GM12875 (cell line): ENCODE data around the gene SDK1.

Experiments
- H3K4me3 ChIP-seq: one replicate; pipeline ENCODE4 v1.5.1; 2011; ENCODE audit warnings: low read depth, low read length, control low read depth
- CTCF ChIP-seq: IDR thresholded peaks from 2 replicates; pipeline ENCODE4 v1.5.1; 2011; ENCODE audit warnings: low read depth, mild to moderate bottlenecking, control low read depth, inconsistent platforms, low read length, moderate library complexity, borderline replicate concordance; ENCODE audit not compliant: insufficient read depth

The SDK1 gene

GRCh38 chr7:3832199-3832598 is 531.1 kb downstream of the SDK1 start:
- H3K4me3 ChIP-seq, result no peak overlapping the region
- no peak for TF ChIP-seq CTCF

- TF ChIP-seq CTCF, result no peak
- no peak overlapping the region for H3K4me3 ChIP-seq
Observed at GRCh38 chr7:3835109-3835508, 534.1 kb downstream of the SDK1 start.

- no peak overlapping the region for H3K4me3 ChIP-seq
- no peak for TF ChIP-seq CTCF
Observed at GRCh38 chr7:3836855-3837254, 535.8 kb downstream of the SDK1 start.

- TF ChIP-seq CTCF, result no peak
- no peak overlapping the region for H3K4me3 ChIP-seq
Observed at GRCh38 chr7:3844540-3845151, 543.6 kb downstream of the SDK1 start.

- no peak for TF ChIP-seq CTCF
- no peak overlapping the region for H3K4me3 ChIP-seq
Observed at GRCh38 chr7:3846738-3847137, 545.7 kb downstream of the SDK1 start.

GRCh38 chr7:3847336-3847735 is 546.3 kb downstream of the SDK1 start:
- no peak for TF ChIP-seq CTCF
- no peak overlapping the region for H3K4me3 ChIP-seq

GRCh38 chr7:3859431-3859830 is 558.4 kb downstream of the SDK1 start:
- H3K4me3 ChIP-seq, result no peak overlapping the region
- TF ChIP-seq CTCF, result no peak
